T-helper 2 cell (primary cell): ENCODE measurements around the gene SLC41A3.
A peak's percentile ranks its signal among the peaks of the same experiment; 100 is the strongest.
"Not testable (repeated sequence)": the region's sequence is repeated elsewhere in the genome, so short reads cannot be mapped to it uniquely, and the experiment has no call there.

ENCODE experiments used
- DNase-seq, 5 experiments: peaks; one replicate each; pipeline versions ENCODE4 v3.0.0 to v3.0.0-alpha.2; 2012 to 2022

SLC41A3 gene

DNA sequence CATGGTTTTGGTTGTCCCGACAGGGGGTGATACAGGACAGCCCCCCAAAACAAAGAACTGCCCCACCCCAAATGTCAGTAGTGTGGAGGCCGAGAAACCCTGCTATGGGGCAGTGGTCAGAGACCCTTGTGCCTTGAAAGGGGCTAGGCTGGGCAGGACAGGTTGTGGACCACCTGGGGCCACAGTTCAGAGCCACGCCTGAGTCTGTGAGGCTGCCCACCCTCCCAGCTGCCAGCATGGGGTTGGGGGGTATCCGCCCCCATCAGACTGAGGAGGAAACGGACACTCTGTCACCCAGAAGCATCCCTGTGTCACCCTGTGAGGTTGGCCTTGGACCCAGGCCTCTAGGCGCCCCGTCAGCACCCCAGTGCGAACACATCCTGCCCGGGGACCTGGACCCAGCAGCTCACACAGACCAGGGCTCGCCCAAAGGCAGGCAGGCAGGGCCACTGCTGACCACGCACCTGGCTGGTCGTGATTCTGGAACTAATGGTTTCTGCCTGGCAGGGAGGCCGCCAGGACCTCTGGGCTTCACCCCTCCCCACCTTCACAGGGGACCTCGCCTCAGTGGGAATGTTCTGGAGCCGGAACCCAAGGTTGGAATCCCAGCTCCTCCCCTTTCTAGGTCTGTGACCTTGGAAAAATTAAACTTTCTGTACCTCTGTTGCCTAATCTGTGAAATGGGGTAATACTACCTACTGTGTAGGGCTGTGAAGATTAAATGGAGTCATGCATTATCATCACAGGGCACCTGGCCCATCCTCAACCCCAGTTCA, 1.4 kb downstream of the SLC41A3 start:
- DNase-seq: no peak

DNA sequence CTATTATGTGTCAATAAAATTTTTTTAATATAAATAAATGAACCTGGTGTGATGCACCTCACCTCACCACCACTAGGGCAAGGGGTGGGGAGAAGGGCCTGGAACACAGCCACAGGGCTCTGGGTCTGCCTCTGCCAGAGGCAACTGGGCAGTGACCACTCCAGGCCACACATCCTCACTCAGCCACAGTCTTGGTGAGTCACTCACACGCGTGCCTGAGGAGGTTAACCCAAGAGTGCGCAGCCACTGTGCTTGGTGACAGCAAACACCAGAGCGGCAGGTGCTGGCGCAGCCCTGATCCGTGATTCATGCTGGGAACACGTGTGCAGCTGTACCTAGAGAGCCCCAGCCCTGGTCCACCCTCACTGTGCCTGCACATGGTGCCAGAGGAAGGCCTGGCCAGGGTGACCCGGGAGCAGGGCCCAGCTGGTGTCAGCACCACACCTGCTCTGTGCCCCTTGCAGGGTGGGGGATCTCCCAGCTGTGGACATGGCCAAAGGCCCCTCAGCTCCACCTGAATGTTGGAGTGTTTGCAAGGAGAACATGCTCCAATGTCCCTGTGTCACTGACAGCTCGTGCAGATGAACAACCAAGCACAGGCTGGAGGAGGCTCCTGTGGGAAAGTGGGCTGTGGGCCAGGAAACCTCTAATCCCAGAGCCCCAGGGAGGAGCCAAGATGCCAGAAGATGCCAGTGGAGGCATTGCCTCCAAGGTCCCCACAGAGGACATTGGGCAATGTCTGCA, 2.1 kb downstream of the SLC41A3 start:
- peak in 1 of 5 experiments; percentile 30 for DNase-seq

GRCh38 chr3:126080970-126081369, 3.0 kb downstream of the SLC41A3 start:
- no peak for DNase-seq

GRCh38 chr3:126078866-126079265, 5.1 kb downstream of the SLC41A3 start:
- no peak for DNase-seq

- no peak for DNase-seq
Observed at GRCh38 chr3:126077754-126078153, 6.2 kb downstream of the SLC41A3 start.

DNA sequence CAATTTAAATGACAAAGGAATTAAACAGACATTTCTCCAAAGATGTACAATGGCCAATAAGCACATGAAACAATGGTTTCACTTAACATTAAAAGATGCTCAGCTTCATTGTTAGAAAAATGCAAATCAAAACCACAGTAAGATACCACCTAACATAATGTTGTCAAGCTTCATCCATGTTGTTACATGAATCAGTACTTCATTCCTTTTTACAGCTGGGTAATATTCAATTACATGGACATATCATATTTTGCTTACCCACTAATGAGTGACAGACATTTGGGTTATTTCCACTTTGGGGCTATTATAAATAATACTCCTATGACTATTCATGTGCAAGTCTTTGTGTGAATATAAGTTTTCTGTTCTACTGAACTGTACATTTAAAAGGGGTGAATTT, 7.8 kb downstream of the SLC41A3 start:
- no peak for DNase-seq

- DNase-seq: no peak
Observed at GRCh38 chr3:126070146-126070545, 13.8 kb downstream of the SLC41A3 start.

DNA sequence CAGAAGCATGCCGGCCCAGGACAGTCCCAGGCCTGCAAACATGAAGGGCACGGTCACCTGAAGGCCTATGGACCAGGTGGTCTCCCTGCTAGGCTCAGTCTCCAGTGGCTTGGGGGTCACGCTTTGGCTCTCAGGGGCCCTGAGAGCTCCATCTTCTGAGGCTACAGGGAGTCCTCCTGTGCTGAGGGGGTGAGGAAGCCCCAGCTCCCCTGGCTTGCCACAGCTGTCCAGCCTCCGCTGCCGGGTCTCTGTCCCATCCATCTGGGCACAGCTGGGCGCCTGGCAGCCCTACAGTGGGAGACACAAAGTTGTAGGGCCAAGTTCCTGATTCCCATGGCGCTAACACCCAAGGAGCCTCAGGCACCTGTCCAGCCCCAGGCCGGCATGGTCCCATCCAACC, 16.0 kb downstream of the SLC41A3 start:
- no peak for DNase-seq

- not testable (repeated sequence) for DNase-seq
Observed at GRCh38 chr3:126066676-126067075, 17.2 kb downstream of the SLC41A3 start.

GRCh38 chr3:126065876-126066275, 18.0 kb downstream of the SLC41A3 start:
- no peak for DNase-seq

GRCh38 chr3:126064627-126065258, 19.2 kb downstream of the SLC41A3 start:
- no peak for DNase-seq

GRCh38 chr3:126063358-126063965, 20.5 kb downstream of the SLC41A3 start:
- DNase-seq: no peak

- no peak for DNase-seq
Observed at GRCh38 chr3:126061301-126062032, 22.5 kb downstream of the SLC41A3 start.

GRCh38 chr3:126060613-126061145, 23.2 kb downstream of the SLC41A3 start:
- no peak for DNase-seq

- no peak for DNase-seq
Observed at GRCh38 chr3:126058666-126059065, 25.3 kb downstream of the SLC41A3 start.

GRCh38 chr3:126057936-126058335, 26.0 kb downstream of the SLC41A3 start:
- no peak for DNase-seq

DNA sequence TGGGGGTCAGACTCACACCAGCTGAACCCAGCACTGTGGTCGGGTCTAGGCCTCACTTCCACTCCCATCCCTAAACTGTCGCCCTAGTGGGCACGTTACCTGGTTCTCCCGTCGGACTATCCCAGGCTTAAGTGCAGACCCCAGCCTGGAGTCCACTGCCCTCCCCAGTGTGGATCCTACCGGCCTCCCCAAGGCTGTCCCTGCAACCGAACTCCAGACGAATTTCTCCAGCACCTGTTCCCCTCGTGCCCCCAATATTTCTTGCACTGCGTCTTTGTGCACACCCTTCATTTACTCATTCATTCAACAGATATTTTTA, 26.5 kb downstream of the SLC41A3 start:
- DNase-seq: no peak

DNA sequence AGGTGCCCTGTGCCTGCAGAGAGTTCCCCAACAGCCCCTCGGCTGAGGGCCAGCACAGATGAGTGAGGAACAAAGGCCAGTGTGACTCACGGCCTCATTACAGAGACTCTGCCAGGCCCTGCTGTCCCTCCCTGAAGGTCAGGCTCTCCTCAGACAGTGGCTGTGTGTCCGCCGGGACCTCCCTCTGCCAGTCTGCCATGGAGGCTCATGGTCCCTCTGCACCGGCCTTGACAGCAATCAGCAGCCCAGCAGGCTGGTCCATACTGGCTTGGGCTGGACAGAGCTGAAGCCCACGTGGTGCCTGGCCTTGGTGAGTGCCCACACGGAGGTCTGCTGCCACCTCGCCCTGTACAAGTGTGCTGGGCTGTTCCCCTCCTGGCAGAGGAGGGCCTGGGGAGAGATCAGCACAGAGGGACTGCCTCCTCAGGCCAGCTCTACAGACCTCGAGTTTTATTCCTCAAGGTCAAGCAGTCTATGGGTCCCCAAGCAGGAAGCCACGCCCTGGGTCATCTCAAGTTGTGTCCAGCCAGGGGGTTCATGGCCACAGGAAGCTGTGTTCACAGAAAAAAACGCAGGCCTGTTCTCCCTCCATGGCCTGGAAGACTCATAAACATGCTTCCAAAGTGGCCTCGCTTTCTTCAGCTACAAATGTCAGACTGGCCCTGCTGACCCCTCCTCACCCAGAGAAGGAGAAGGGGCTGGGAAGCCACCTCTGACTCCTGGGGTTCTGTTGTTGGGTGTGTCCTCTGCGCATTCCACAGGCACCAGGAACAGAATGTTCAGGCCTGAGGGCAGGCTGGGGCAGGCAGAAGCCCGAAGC, 27.0 kb downstream of the SLC41A3 start:
- no peak for DNase-seq

DNA sequence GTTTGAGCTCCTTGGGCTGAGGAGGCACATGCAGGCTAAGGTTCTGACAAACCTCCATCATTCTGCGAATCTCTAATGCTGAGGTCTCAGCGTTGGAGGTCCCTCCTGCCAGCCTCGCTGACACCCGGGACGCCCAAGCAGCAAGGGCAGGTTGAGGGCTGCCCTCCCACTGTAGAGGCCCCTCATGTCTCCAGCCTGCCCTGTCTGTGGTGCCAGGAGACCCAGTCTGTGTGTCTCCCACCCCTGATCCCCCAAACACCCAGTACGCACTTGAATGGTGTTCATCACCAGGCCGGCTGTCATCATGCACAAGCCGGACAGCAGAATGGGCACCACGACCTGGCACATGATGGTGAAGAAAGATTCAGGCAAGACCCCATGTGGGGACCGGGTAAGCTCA, 27.8 kb downstream of the SLC41A3 start:
- DNase-seq: no peak

GRCh38 chr3:126054870-126055269, 29.1 kb downstream of the SLC41A3 start:
- no peak for DNase-seq

GRCh38 chr3:126053949-126054569, 29.9 kb downstream of the SLC41A3 start:
- DNase-seq: peak in 1 of 5 experiments; percentile 11
